Mucosa of descending colon (tissue), 3 donors: Measurements from ENCODE around the gene BLTP1. TPM values are rescaled to one million over a fixed set of nuclear protein-coding genes. Genes with fewer than 3 reads are reported as not detected.

ENCODE experiments used
- ATAC-seq: fragments of 200-7000 bp; cut with Tn5 transposase; one replicate; pipeline ENCODE4 v1.9.1; 2020; ENCODE audit warnings: mild to moderate bottlenecking, moderate library complexity
- DNase-seq, 3 donors: peaks; one replicate each; pipeline ENCODE4 v3.0.0-alpha.2; 2020
- H3K36me3 ChIP-seq: fragments of 200-600 bp; one replicate; pipeline ENCODE4 v1.8.0; 2021; ENCODE audit warnings: low read depth, mild to moderate bottlenecking
- H3K4me1 ChIP-seq: fragments of 200-600 bp; one replicate; pipeline ENCODE4 v1.8.0; 2021; ENCODE audit warnings: low read depth, mild to moderate bottlenecking
- H3K4me3 ChIP-seq: fragments of 200-600 bp; one replicate; pipeline ENCODE4 v1.8.0; 2021; ENCODE audit warnings: mild to moderate bottlenecking
- H3K9me3 ChIP-seq: fragments of 200-600 bp; one replicate; pipeline ENCODE4 v1.8.0; 2021; ENCODE audit warnings: mild to moderate bottlenecking
- CTCF ChIP-seq: fragments of 200-600 bp; IDR thresholded peaks from one replicate; pipeline ENCODE4 v1.8.0; 2022; ENCODE audit warnings: antibody characterized with exemption, mild to moderate bottlenecking
- intact Hi-C, 2 donors: fragments of 100-400 bp; cut with DNase I in 1 of 2; cut with micrococcal nuclease in 1 of 2; formaldehyde crosslinking; loops; one replicate each; pipeline versions ENCODE4 v1.11.0 to v1.11.1; 2022; cut with DNase I, micrococcal nuclease
- total RNA-seq, 3 donors: library from RNA; stranded (reverse); fragmentation: NEBNext Ultra II Directional in 2 of 3; extraction: Animal tissue kit (Norgen Biotek cat#: 25700) in 2 of 3; gene quantifications; one replicate each; pipeline versions ENCODE4 v1.2.1 to v1.2.4, GENCODE V29; 2021 to 2023
- donor health status: DM: no; HTN: no; CAD: no; lungs with moderate emphysema.
- donor health status: DM: no; HTN: no; CAD: no.
- donor health status: DM: no; HTN: yes; CAD: no.

BLTP1 gene
- total RNA-seq, 3 donors from 2014 or later, result 65.0 to 108 (median 84.7) TPM

GRCh38 chr4:122139139-122139538, 13.0 kb upstream of the BLTP1 start:
- intact Hi-C loops, result no loop called here
- Histone ChIP-seq H3K4me3 (no peak overlapping the region), H3K36me3 (no peaks in the 10 kb centered on the region), H3K4me1 (no peaks in the 10 kb centered on the region), H3K9me3 (no peaks in the 10 kb centered on the region)
- TF ChIP-seq CTCF, result no peak
- DNase-seq, result no peak
- ATAC-seq, result no peak

DNA sequence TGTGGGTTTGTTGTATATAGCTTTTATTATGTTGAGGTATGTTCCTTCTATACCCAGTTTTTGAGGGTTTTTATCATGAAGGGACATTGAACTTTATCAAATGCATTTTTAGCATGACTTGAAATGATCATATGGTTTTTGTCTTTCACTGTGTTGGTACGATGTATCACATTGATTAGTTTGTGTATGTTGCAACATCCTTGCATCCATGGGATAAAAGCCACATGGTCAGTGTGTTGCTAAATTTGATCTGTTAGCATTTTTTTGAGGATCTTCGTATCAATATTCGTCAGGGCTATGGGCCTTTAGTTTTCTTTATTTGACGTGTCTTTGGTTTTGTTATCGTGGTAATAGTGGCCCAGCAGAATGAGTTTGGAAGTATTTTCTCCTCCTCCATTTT, 11.3 kb upstream of the BLTP1 start:
- DNase-seq (no peak), ATAC-seq (no peak)
- Histone ChIP-seq H3K4me3 (no peak overlapping the region), H3K9me3 (no peaks in the 10 kb centered on the region), H3K4me1 (no peaks in the 10 kb centered on the region), H3K36me3 (no peaks in the 10 kb centered on the region)
- intact Hi-C loops, result no loop called here
- no peak for TF ChIP-seq CTCF

GRCh38 chr4:122142687-122143086, 9.4 kb upstream of the BLTP1 start:
- H3K36me3 ChIP-seq, result no peaks in the 10 kb centered on the region
- H3K4me3 ChIP-seq, result no peak overlapping the region
- intact Hi-C loops, result no loop called here
- TF ChIP-seq CTCF, result no peak
- ATAC-seq (no peak), DNase-seq (no peak)
- H3K9me3 ChIP-seq, result no peaks in the 10 kb centered on the region
- no peaks in the 10 kb centered on the region for H3K4me1 ChIP-seq

GRCh38 chr4:122146652-122147051, 5.5 kb upstream of the BLTP1 start:
- Histone ChIP-seq H3K4me1 (no peaks in the 10 kb centered on the region), H3K36me3 (no peaks in the 10 kb centered on the region), H3K9me3 (no peaks in the 10 kb centered on the region), H3K4me3 (no peak overlapping the region)
- intact Hi-C loops, result no loop called here
- TF ChIP-seq CTCF, result no peak
- DNase-seq (no peak), ATAC-seq (no peak)

- no peak overlapping the region for H3K4me3 ChIP-seq
- DNase-seq (no peak), ATAC-seq (no peak)
- intact Hi-C loops, result no loop called here
- H3K9me3 ChIP-seq, result no peaks in the 10 kb centered on the region
- peaks cover 8% of the 10 kb centered on the region for H3K4me1 ChIP-seq
- TF ChIP-seq CTCF, result no peak
- H3K36me3 ChIP-seq, result no peaks in the 10 kb centered on the region
Observed at GRCh38 chr4:122150931-122151330, 1.2 kb upstream of the BLTP1 start.

- Histone ChIP-seq H3K9me3 (no peaks in the 10 kb centered on the region), H3K4me1 (peaks cover 8% of the 10 kb centered on the region), H3K36me3 (no peaks in the 10 kb centered on the region), H3K4me3 (peak overlapping the region; percentile 72)
- intact Hi-C loops, result no loop called here
- DNase-seq (peak; percentile 60 to 73 (median 73)), ATAC-seq (peak; percentile 76)
- no peak for TF ChIP-seq CTCF
Observed at GRCh38 chr4:122152711-122153226, 638 bp downstream of the BLTP1 start.
